Measurements from ENCODE around the gene LDLR. TPM values are rescaled to one million over a fixed set of nuclear protein-coding genes. Genes with fewer than 3 reads are reported as not detected.
"Not testable (repeated sequence)": the region's sequence is repeated elsewhere in the genome, so short reads cannot be mapped to it uniquely, and the experiment has no call there.

LDLR gene
- total RNA-seq, 1 experiment from 2014 or later: 32.0 TPM

DNA sequence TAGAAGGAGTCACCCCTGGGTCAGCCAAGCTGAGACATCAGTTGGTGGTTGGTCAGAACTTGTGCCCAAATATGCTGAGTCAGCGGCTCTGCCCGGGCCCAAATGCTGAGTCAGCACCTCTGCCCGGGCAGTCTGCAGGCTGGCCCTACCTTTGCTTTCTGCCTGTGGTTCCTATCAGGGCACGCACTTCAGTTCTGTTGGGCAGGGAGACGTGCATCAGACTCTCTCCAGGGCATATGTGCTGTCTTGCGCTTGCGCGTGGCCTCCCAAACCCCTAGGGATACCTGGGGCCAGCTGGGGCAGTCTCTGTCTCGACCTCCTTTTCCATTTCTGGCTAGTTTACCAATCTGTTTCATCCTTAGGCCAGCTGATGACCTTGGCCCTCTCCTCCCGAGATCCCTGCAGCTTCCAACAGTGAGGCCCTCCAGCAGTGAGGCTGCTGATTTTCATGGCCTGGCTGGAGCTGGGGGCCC lies 24.4 kb upstream of the LDLR start:
- Histone ChIP-seq H3K36me3 (peaks cover 77% of the 10 kb centered on the region), H3K9me3 (no peaks in the 10 kb centered on the region; the same call in 1 of the 2 replicates)
- peak; percentile 53 for DNase-seq

GRCh38 chr19:11066326-11066725 lies 22.9 kb upstream of the LDLR start:
- no peak for DNase-seq
- Histone ChIP-seq H3K36me3 (peaks cover 65% of the 10 kb centered on the region), H3K9me3 (no peaks in the 10 kb centered on the region; the same call in 1 of the 2 replicates), H3K27me3 (no peaks in the 10 kb centered on the region), H3K4me3 (no peak overlapping the region)

More for the DNA sequence above, 24.4 kb upstream of the LDLR start:
- no peak overlapping the region for H3K4me3 ChIP-seq
- H3K27me3 ChIP-seq: no peaks in the 10 kb centered on the region

- DNase-seq: no peak
- H3K4me3 ChIP-seq: no peak overlapping the region
- H3K36me3 ChIP-seq: peaks cover 54% of the 10 kb centered on the region
- H3K9me3 ChIP-seq: no peaks in the 10 kb centered on the region; the same call in 1 of the 2 replicates
- no peaks in the 10 kb centered on the region for H3K27me3 ChIP-seq
These were observed 21.7 kb upstream of the LDLR start for GRCh38 chr19:11067356-11068113.

GRCh38 chr19:11069561-11069960 lies 19.7 kb upstream of the LDLR start:
- Histone ChIP-seq H3K27me3 (no peaks in the 10 kb centered on the region), H3K9me3 (no peaks in the 10 kb centered on the region), H3K36me3 (peaks cover 34% of the 10 kb centered on the region), H3K4me3 (no peak overlapping the region)
- no peak for DNase-seq

DNA sequence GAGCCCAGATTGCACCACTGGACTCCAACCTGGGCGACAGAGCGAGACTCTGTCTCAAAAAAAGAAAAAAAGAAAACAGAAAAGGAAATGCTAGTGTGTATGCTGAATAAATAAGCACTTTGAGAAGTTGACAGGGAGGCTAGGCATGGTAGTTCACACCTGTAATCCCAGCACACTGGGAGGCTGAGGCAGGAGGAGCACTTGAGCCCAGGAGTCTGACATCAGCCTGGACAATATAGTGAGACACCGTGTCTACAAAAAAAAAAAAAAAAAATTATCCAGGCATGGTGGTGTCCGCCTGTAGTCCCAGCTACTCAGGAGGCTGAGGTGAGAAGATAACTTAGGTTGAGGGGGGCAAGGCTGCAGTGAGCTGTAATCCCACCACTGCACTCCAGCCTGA lies 19.1 kb upstream of the LDLR start:
- no peaks in the 10 kb centered on the region for H3K9me3 ChIP-seq
- H3K4me3 ChIP-seq: no peak overlapping the region
- peaks cover 29% of the 10 kb centered on the region for H3K36me3 ChIP-seq
- no peak for DNase-seq
- H3K27me3 ChIP-seq: no peaks in the 10 kb centered on the region

GRCh38 chr19:11073568-11073967 lies 15.7 kb upstream of the LDLR start:
- H3K9me3 ChIP-seq: no peaks in the 10 kb centered on the region
- H3K4me3 ChIP-seq: no peak overlapping the region
- H3K36me3 ChIP-seq: peaks cover 1% of the 10 kb centered on the region; the same call in 1 of the 2 replicates
- no peaks in the 10 kb centered on the region for H3K27me3 ChIP-seq
- DNase-seq: no peak

DNA sequence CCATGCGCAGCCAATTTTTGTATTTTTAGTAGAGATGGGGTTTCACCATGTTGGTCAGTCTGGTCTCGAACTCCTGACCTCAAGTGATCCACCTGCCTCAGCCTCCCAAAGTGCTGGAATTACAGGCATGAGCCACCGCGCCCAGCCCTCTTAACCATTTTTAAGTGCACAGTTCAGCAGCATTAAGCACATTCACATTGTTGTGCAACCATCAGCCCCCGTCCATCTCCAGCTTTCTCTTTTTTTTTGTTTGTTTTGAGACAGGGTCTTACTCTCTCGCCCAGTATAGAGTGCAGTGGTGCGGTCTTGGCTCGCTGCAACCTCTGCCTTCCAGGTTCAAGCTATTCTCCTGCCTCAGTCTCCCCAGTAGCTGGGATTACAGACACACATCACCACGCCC lies 12.5 kb upstream of the LDLR start:
- not testable (repeated sequence) for H3K36me3 ChIP-seq, DNase-seq, H3K9me3 ChIP-seq, H3K27me3 ChIP-seq, H3K4me3 ChIP-seq

GRCh38 chr19:11078893-11079292 lies 10.4 kb upstream of the LDLR start:
- Histone ChIP-seq H3K27me3 (no peaks in the 10 kb centered on the region), H3K36me3 (no peaks in the 10 kb centered on the region), H3K4me3 (no peak overlapping the region), H3K9me3 (no peaks in the 10 kb centered on the region)
- no peak for DNase-seq

- DNase-seq: no peak
- no peaks in the 10 kb centered on the region for H3K9me3 ChIP-seq
- no peak overlapping the region for H3K4me3 ChIP-seq
- no peaks in the 10 kb centered on the region for H3K27me3 ChIP-seq
- no peaks in the 10 kb centered on the region for H3K36me3 ChIP-seq
These were observed 9.3 kb upstream of the LDLR start for GRCh38 chr19:11079999-11080398.

GRCh38 chr19:11087870-11088505 lies 1.3 kb upstream of the LDLR start:
- Histone ChIP-seq H3K4me3 (no peak overlapping the region; the same call in 1 of the 2 replicates), H3K9me3 (no peaks in the 10 kb centered on the region; the same call in 1 of the 2 replicates), H3K27me3 (no peaks in the 10 kb centered on the region), H3K36me3 (peaks cover 30% of the 10 kb centered on the region)
- no peak for DNase-seq

DNA sequence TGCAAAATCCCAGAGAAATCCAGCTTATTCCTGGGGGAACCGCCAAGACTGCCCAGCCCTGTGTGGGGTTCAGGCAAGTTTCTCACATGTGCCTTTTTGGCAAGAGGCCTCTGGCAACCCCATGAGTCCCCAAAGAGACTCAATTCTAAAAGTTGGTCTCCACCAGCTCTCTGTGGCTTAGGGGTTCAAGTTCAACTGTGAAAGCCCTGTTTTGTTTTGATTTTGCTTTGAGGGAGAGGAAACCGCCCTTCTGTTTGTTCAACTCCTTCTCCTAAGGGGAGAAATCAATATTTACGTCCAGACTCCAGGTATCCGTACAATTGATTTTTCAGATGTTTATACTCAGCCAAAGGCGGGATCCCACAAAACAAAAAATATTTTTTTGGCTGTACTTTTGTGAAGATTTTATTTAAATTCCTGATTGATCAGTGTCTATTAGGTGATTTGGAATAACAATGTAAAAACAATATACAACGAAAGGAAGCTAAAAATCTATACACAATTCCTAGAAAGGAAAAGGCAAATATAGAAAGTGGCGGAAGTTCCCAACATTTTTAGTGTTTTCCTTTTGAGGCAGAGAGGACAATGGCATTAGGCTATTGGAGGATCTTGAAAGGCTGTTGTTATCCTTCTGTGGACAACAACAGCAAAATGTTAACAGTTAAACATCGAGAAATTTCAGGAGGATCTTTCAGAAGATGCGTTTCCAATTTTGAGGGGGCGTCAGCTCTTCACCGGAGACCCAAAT lies 583 bp upstream of the LDLR start:
- Histone ChIP-seq H3K9me3 (no peaks in the 10 kb centered on the region; the same call in 1 of the 2 replicates), H3K36me3 (peaks cover 37% of the 10 kb centered on the region), H3K4me3 (peak overlapping the region; percentile 96), H3K27me3 (no peaks in the 10 kb centered on the region)
- no peak for DNase-seq

- DNase-seq: peak; percentile 39
- Histone ChIP-seq H3K36me3 (peaks cover 49% of the 10 kb centered on the region), H3K4me3 (peak overlapping the region; percentile 96)
- H3K9me3 ChIP-seq, H3K27me3 ChIP-seq: not testable (repeated sequence)
These were observed 676 bp downstream of the LDLR start for GRCh38 chr19:11090014-11090263.

DNA sequence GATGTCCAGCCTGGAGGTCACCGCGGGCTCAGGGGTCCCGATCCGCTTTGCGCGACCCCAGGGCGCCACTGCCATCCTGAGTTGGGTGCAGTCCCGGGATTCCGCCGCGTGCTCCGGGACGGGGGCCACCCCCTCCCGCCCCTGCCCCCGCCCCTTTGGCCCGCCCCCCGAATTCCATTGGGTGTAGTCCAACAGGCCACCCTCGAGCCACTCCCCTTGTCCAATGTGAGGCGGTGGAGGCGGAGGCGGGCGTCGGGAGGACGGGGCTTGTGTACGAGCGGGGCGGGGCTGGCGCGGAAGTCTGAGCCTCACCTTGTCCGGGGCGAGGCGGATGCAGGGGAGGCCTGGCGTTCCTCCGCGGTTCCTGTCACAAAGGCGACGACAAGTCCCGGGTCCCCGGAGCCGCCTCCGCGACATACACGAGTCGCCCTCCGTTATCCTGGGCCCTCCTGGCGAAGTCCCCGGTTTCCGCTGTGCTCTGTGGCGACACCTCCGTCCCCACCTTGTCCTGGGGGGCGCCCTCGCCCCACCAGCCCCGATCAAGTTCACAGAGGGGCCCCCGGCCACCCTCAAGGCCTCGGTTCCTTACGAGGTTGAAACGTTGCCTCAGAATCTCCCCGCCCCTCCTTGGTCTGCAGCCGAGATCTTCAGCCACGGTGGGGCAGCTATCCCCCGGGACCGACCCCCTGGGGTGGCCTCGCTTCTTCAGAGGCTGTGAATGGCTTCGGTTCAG lies 1.2 kb downstream of the LDLR start:
- no peaks in the 10 kb centered on the region; the same call in 1 of the 2 replicates for H3K9me3 ChIP-seq
- DNase-seq: peak; percentile 99
- no peaks in the 10 kb centered on the region for H3K27me3 ChIP-seq

GRCh38 chr19:11090997-11091702 lies 1.9 kb downstream of the LDLR start:
- no peak for DNase-seq
- H3K27me3 ChIP-seq: no peaks in the 10 kb centered on the region
- H3K9me3 ChIP-seq: no peaks in the 10 kb centered on the region; the same call in 1 of the 2 replicates
- H3K4me3 ChIP-seq: peak overlapping the region; percentile 96
- H3K36me3 ChIP-seq: peaks cover 54% of the 10 kb centered on the region

More for the DNA sequence above, 1.2 kb downstream of the LDLR start:
- H3K4me3 ChIP-seq: peak overlapping the region; percentile 96
- H3K36me3 ChIP-seq: peaks cover 50% of the 10 kb centered on the region

DNA sequence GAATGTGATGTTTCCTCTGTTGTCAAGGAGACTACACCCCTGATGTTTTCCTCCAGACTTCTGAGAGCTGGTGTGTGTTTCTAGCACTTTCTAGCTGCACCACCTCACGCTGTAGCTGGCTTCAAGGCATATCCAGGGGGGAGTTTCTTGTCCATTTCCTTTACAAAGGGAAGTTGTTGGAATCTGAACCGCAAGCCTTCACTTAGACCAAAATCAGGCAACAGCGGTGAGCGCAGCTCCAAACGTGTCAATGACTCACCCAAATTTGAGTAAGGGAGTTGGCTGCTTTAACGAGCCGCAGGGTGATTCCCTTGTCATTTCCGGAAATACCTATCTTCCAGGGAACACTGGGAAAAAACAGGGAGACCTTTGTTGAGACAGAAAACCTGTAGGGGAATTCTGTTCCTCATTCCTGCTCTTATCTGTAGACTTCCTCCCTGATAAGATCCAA lies 2.5 kb downstream of the LDLR start:
- H3K36me3 ChIP-seq: peaks cover 54% of the 10 kb centered on the region
- peak overlapping the region; percentile 96 for H3K4me3 ChIP-seq
- H3K9me3 ChIP-seq: no peaks in the 10 kb centered on the region; the same call in 1 of the 2 replicates
- DNase-seq: peak; percentile 55
- no peaks in the 10 kb centered on the region for H3K27me3 ChIP-seq

GRCh38 chr19:11092181-11092538 lies 2.9 kb downstream of the LDLR start:
- Histone ChIP-seq H3K36me3 (peaks cover 56% of the 10 kb centered on the region), H3K9me3 (no peaks in the 10 kb centered on the region; the same call in 1 of the 2 replicates), H3K27me3 (no peaks in the 10 kb centered on the region), H3K4me3 (peak overlapping the region; percentile 96; the same call in 1 of the 2 replicates)
- DNase-seq: no peak
